ENCODE data around the gene PEMT.

GRCh38 chr17:17560975-17561374, 30.5 kb downstream of the PEMT start:
- TF ChIP-seq CTCF (IDR thresholded peaks at IDR 0.05) = no peak
- no peak for TF ChIP-seq USF1 (CRISPR knock-in tag; IDR thresholded peaks at IDR 0.05)
- no peak for TF ChIP-seq NFYB (CRISPR knock-in tag; conservative IDR thresholded peaks at IDR 0.05; ENCODE audit: low read depth)
- no peak for TF ChIP-seq ATF2 (CRISPR knock-in tag; IDR thresholded peaks at IDR 0.05; ENCODE audit: borderline replicate concordance, low read depth)
- TF ChIP-seq HMGXB4 (CRISPR knock-in tag; IDR thresholded peaks at IDR 0.05) = no peak
- no peak for TF ChIP-seq ESRRA (CRISPR knock-in tag; IDR thresholded peaks at IDR 0.05; ENCODE audit: borderline replicate concordance)
- no peak for TF ChIP-seq PREB (CRISPR knock-in tag; IDR thresholded peaks at IDR 0.05; ENCODE audit: borderline replicate concordance)
- TF ChIP-seq NR1H2 (CRISPR knock-in tag; IDR thresholded peaks at IDR 0.05) = no peak
- TF ChIP-seq FOXJ3 (CRISPR knock-in tag; IDR thresholded peaks at IDR 0.05; ENCODE audit: borderline replicate concordance) = no peak
- TF ChIP-seq USF2 (CRISPR knock-in tag; IDR thresholded peaks at IDR 0.05) = no peak
- no peak for TF ChIP-seq MLX (CRISPR knock-in tag; IDR thresholded peaks at IDR 0.05)

All from WTC11 (cell line).